GM12878 (cell line): ENCODE results near the gene PLXDC1. TPM values are rescaled to one million over a fixed set of nuclear protein-coding genes. Genes with fewer than 3 reads are reported as not detected.
A peak's percentile ranks its signal among the peaks of the same experiment; 100 is the strongest.

Experiments
- ATAC-seq: fragments of 200-7000 bp; cut with Tn5 transposase; 3 replicates; pipeline ENCODE4 v1.9.1; 2020; ENCODE audit warnings: mild to moderate bottlenecking, moderate library complexity
- BruUV-seq: library from RNA; stranded (reverse); fragments of 400-500 nt; replicated peaks from 2 replicates; lab custom pipeline; 2021; lab: Mats Ljungman, UMichigan
- CTCF ChIA-PET: fragments of 300-600 bp; sonication (Branson Sonifier 250); formaldehyde crosslinking; extraction: SDS; loops from one replicate; lab custom pipeline; 2021; ENCODE audit warnings: inconsistent platforms; lab: Yijun Ruan, JAX
- POLR2A ChIA-PET: fragments of 350-600 bp; formaldehyde crosslinking; extraction: SDS; loops from one replicate; lab custom pipeline; 2021; ENCODE audit warnings: inconsistent platforms; lab: Charles Lee
- RAD21 ChIA-PET: fragments of 300-600 bp; sonication (Branson Sonifier 250); formaldehyde crosslinking; loops from one replicate; lab custom pipeline; 2023; ENCODE audit warnings: antibody characterized with exemption; ENCODE audit not compliant: unreplicated experiment; lab: Charles Lee
- SMC1A ChIA-PET: fragments of 300-600 bp; sonication (Branson Sonifier 250); formaldehyde crosslinking; loops from one replicate; lab custom pipeline; 2023; ENCODE audit not compliant: unreplicated experiment, uncharacterized antibody; lab: Charles Lee
- DNase-seq: peaks from one replicate; pipeline ENCODE4 v3.0.0-alpha.2; 2011; ENCODE audit warnings: low read depth, low spot score
- FAIRE-seq: peaks from 3 replicates; lab custom pipeline; 2011; peaks lifted over from hg19 to GRCh38; lab: Jason Lieb, UNC
- H2AFZ ChIP-seq: 2 replicates; pipeline ENCODE4 v1.6.0; 2011; ENCODE audit warnings: low read depth, low read length, control low read depth; ENCODE audit not compliant: control insufficient read depth
- H3K27ac ChIP-seq: 2 replicates; pipeline ENCODE4 v1.5.1; 2011; ENCODE audit warnings: control low read depth; ENCODE audit not compliant: control insufficient read depth, insufficient read depth
- H3K27me3 ChIP-seq, 2 experiments: replicated peaks in 1 of 2; 2 replicates each; pipeline versions ENCODE4 v1.6.0 to v1.6.1; 2011; ENCODE audit warnings: low read length in 1 of 2; ENCODE audit not compliant: control insufficient read depth in 2 of 2, insufficient read depth in 2 of 2
- H3K36me3 ChIP-seq, 2 experiments: 2 replicates each; pipeline ENCODE4 v1.5.1; 2011; ENCODE audit warnings: low read length in 1 of 2; ENCODE audit not compliant: control insufficient read depth in 2 of 2, insufficient read depth in 2 of 2
- H3K4me1 ChIP-seq: 2 replicates; pipeline ENCODE4 v1.6.1; 2011; ENCODE audit warnings: mild to moderate bottlenecking, low read length, moderate library complexity, mixed read lengths; ENCODE audit not compliant: control insufficient read depth, insufficient read depth
- H3K4me2 ChIP-seq: 2 replicates; pipeline ENCODE4 v1.6.0; 2011; ENCODE audit warnings: control low read depth; ENCODE audit not compliant: control insufficient read depth, insufficient read depth
- H3K4me3 ChIP-seq: fragments of 200-600 bp; sonication (generic); 2 replicates; pipeline ENCODE4 v1.5.1; 2016
- H3K79me2 ChIP-seq: 2 replicates; pipeline ENCODE4 v1.6.0; 2011; ENCODE audit warnings: low read length; ENCODE audit not compliant: control insufficient read depth, insufficient read depth
- H3K9ac ChIP-seq: 2 replicates; pipeline ENCODE4 v1.8.0; 2011; ENCODE audit warnings: low read length, control low read depth, mixed read lengths; ENCODE audit not compliant: control insufficient read depth, insufficient read depth
- H3K9me3 ChIP-seq: replicated peaks from 3 replicates; pipeline ENCODE4 v1.5.1; 2011; ENCODE audit warnings: mild to moderate bottlenecking, low read length; ENCODE audit not compliant: control insufficient read depth, insufficient read depth
- H4K20me1 ChIP-seq: 2 replicates; pipeline ENCODE4 v1.6.0; 2011; ENCODE audit not compliant: control insufficient read depth, insufficient read depth
- BCL3 ChIP-seq: IDR thresholded peaks from 2 replicates; pipeline ENCODE4 v1.6.1; 2011; ENCODE audit warnings: borderline replicate concordance, low read depth, mild to moderate bottlenecking, moderate library complexity, low read length; ENCODE audit not compliant: insufficient read depth, poor library complexity, severe bottlenecking
- BMI1 ChIP-seq: fragments of 450-650 bp; IDR thresholded peaks from 2 replicates; pipeline ENCODE4 v1.6.1; 2016; ENCODE audit warnings: mild to moderate bottlenecking, moderate library complexity, borderline replicate concordance
- CREB1 ChIP-seq: IDR thresholded peaks from 2 replicates; pipeline ENCODE4 v1.6.1; 2012; ENCODE audit warnings: low read depth, mild to moderate bottlenecking, inconsistent platforms
- EED ChIP-seq: sonication (generic); IDR thresholded peaks from 2 replicates; pipeline ENCODE4 v1.6.1; 2016; ENCODE audit warnings: antibody characterized with exemption, low read depth
- FOS ChIP-seq: IDR thresholded peaks from 3 replicates; pipeline ENCODE4 v1.6.1; 2011; ENCODE audit warnings: borderline replicate concordance; ENCODE audit not compliant: insufficient read length; ENCODE audit errors: extremely low read depth
- KAT2A ChIP-seq: conservative IDR thresholded peaks from 2 replicates; pipeline ENCODE4 v1.6.1; 2011; ENCODE audit warnings: low read depth, low read length; ENCODE audit not compliant: control insufficient read depth
- KLF5 ChIP-seq: fragments of 450-650 bp; IDR thresholded peaks from 2 replicates; pipeline ENCODE4 v1.6.1; 2014; ENCODE audit warnings: mild to moderate bottlenecking; ENCODE audit not compliant: partially characterized antibody
- MEF2A ChIP-seq: IDR thresholded peaks from 2 replicates; pipeline ENCODE4 v1.6.1; 2011; ENCODE audit warnings: low read depth, mild to moderate bottlenecking, low read length, moderate library complexity; ENCODE audit not compliant: insufficient read depth
- PAX5 ChIP-seq: IDR thresholded peaks from 2 replicates; pipeline ENCODE4 v1.6.1; 2011; ENCODE audit warnings: low read depth, low read length, borderline replicate concordance
- POLR2AphosphoS2 ChIP-seq: IDR thresholded peaks from 2 replicates; pipeline ENCODE4 v1.6.1; 2011; ENCODE audit warnings: low read depth, mild to moderate bottlenecking, low read length, improper control_type of control experiment, moderate library complexity
- RBBP5 ChIP-seq: fragments of 200-600 bp; sonication (generic); conservative IDR thresholded peaks from 2 replicates; pipeline ENCODE4 v1.6.1; 2016
- RFX5 ChIP-seq: IDR thresholded peaks from 2 replicates; pipeline ENCODE4 v1.6.1; 2011; ENCODE audit warnings: low read depth, low read length, improper control_type of control experiment
- SIN3A ChIP-seq: IDR thresholded peaks from 2 replicates; pipeline ENCODE4 v1.6.1; 2012; ENCODE audit warnings: low read depth, low read length, improper control_type of control experiment
- ZBTB4 ChIP-seq: fragments of 450-650 bp; formaldehyde crosslinking; IDR thresholded peaks from 2 replicates; pipeline ENCODE4 v1.4.0; 2022; ENCODE audit warnings: mild to moderate bottlenecking, moderate library complexity
- ZSCAN29 ChIP-seq: fragments of 450-650 bp; IDR thresholded peaks from 2 replicates; pipeline ENCODE4 v1.6.1; 2017; ENCODE audit warnings: mild to moderate bottlenecking, moderate library complexity
- WGBS: methylation state at CpG from one replicate; pipeline ENCODE4 v1.1.6; 2016; ENCODE audit warnings: low lambda C conversion rate; ENCODE audit not compliant: insufficient replicate concordance, insufficient coverage; ENCODE audit errors: missing lambda C conversion rate; 5-methylcytosine and 5-hydroxymethylcytosine counted together
- in situ Hi-C: fragments of 300-500 bp; cut with MboI; formaldehyde crosslinking; loops from 9 replicates; pipeline ENCODE4 v1.14.3; 2018; ENCODE audit warnings: mixed read lengths
- intact Hi-C: fragments of 100-400 bp; cut with micrococcal nuclease; formaldehyde crosslinking; loops from one replicate; pipeline ENCODE4 v1.14.2; 2022; ENCODE audit not compliant: unreplicated experiment
- polyA plus RNA-seq, 11 experiments: library from polyadenylated mRNA; depleted of rRNA in 4 of 11; unstranded in 6 of 11; stranded (reverse) in 5 of 11; fragments of >200 nt; fragmentation: Nextera tagmentation in 4 of 11; fragmentation: Illumina TruSeq in 1 of 11; extraction: Ambion mirVana in 4 of 11; extraction: Trizol in 1 of 11; gene quantifications; 1 replicate in 1 of 11; 2 replicates in 10 of 11; pipeline versions ENCODE4 v1.2.1 to v1.2.3, GENCODE V29; 2011 to 2016; ENCODE audit warnings: inconsistent platforms in 2 of 11, missing spikeins in 2 of 11, low read depth in 1 of 11
- total RNA-seq, 4 experiments: library from RNA; depleted of rRNA in 3 of 4; stranded (reverse); fragments of >200 nt in 3 of 4; fragmentation: Illumina TruSeq in 1 of 4; extraction: Trizol in 1 of 4; gene quantifications; 2 replicates each; pipeline versions ENCODE4 v1.2.1 to v1.2.3, GENCODE V29; 2013 to 2021
- TF ChIP-seq, protein P1 (sequence below): fragments of 450-650 bp; IDR thresholded peaks from 2 replicates; pipeline ENCODE4 v1.6.1; 2017; ENCODE audit warnings: mild to moderate bottlenecking, moderate library complexity

PLXDC1 gene
- total and polyA plus RNA-seq, 10 of the 15 experiments (the other 5 are each of a cell fraction or from before 2014, with no cell fraction given) = 0.03 to 0.30 (median 0.22) TPM; not detected in 7

DNA sequence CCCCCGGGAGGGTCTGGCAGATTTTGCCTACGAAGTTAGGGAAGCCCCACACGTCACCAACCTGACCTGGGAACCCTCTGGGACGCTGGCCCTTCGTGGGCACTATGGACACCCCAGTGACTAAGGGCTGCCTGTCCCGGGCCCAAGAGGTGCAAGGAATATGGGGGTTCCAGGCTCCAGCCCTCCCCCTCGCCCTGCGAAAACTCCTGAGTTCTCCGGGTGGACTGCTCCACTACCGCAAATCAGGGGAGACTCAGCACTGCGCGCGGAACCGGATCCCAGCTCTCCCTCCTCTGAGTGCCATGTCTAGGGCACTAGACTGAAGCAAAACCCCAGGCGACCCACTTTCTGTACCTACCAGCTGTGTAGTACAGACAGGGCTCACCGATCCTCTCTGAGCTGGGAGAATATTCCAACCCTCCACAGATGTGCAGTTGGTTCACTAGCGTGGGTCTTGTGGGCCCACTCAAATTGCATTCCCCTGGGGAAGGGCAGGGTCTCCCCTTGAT is 14.5 kb upstream of the PLXDC1 start, which contains the start of gene ARL5C:
Gene ARL5C (minus strand): TSS at position 321 of the 509 bp plus-strand sequence. CDS start 401 bp downstream, outside the sequence.
- in situ Hi-C loops (no loop called here), intact Hi-C loops (no loop called here)
- H3K4me2 ChIP-seq = peak within 1 kb of the TSS; percentile 100
- POLR2A ChIA-PET = interaction anchor here (1.2 kb wide), 1 partner anchor 13 kb away, joined by 9 read pairs; no protein-coding TSS in a partner anchor
- peak within 1 kb of the TSS; percentile 71 for H3K4me3 ChIP-seq
- no peaks in the 10 kb centered on the region for H3K36me3 ChIP-seq
- peaks cover 0 to 2% of the 10 kb centered on the region in 2 experiments; a peak in 2 of 4 replicates for H3K27me3 ChIP-seq
- no peak for DNase-seq
- H3K9ac ChIP-seq = peak within 1 kb of the TSS; percentile 70
- H2AFZ ChIP-seq = peak within 1 kb of the TSS; percentile 99
- WGBS = 16% methylated on average over 17 of the region's 17 CpGs
- H3K4me1 ChIP-seq = peaks cover 9% of the 10 kb centered on the region
- CTCF ChIA-PET = interaction anchor here (1.1 to 5.0 kb wide), 16 partner anchors 9 to 342 kb away, joined by 3 to 128 read pairs (median 12); partner anchors contain the start of gene PLXDC1
- H3K79me2 ChIP-seq = no peaks in the 10 kb centered on the region
- no peaks in the 10 kb centered on the region for H3K9me3 ChIP-seq
- no TSS peak for BruUV-seq
- RAD21 ChIA-PET = interaction anchor here (0.9 to 2.4 kb wide), 4 partner anchors 30 to 294 kb away, joined by 3 to 23 read pairs (median 6); no protein-coding TSS in a partner anchor
- no peak within 1 kb of the TSS for H3K27ac ChIP-seq
- no peak for ATAC-seq
- FAIRE-seq = no peak
- H4K20me1 ChIP-seq = no peaks in the 10 kb centered on the region
- SMC1A ChIA-PET = interaction anchor here (0.5 to 7.6 kb wide), 6 partner anchors 8 to 499 kb away, joined by 3 to 47 read pairs (median 6); partner anchors contain the start of gene PLXDC1
- TF ChIP-seq ZBTB4 (no peak), RFX5 (no peak), CREB1 (no peak), BCL3 (no peak), POLR2AphosphoS2 (no peak), EED (no peak), FOS (no peak), KLF5 (no peak), KAT2A (no peak), PAX5 (no peak), SIN3A (no peak), ZSCAN29 (no peak), MEF2A (no peak), BMI1 (no peak), RBBP5 (no peak)
- TF ChIP-seq, protein P1, sequence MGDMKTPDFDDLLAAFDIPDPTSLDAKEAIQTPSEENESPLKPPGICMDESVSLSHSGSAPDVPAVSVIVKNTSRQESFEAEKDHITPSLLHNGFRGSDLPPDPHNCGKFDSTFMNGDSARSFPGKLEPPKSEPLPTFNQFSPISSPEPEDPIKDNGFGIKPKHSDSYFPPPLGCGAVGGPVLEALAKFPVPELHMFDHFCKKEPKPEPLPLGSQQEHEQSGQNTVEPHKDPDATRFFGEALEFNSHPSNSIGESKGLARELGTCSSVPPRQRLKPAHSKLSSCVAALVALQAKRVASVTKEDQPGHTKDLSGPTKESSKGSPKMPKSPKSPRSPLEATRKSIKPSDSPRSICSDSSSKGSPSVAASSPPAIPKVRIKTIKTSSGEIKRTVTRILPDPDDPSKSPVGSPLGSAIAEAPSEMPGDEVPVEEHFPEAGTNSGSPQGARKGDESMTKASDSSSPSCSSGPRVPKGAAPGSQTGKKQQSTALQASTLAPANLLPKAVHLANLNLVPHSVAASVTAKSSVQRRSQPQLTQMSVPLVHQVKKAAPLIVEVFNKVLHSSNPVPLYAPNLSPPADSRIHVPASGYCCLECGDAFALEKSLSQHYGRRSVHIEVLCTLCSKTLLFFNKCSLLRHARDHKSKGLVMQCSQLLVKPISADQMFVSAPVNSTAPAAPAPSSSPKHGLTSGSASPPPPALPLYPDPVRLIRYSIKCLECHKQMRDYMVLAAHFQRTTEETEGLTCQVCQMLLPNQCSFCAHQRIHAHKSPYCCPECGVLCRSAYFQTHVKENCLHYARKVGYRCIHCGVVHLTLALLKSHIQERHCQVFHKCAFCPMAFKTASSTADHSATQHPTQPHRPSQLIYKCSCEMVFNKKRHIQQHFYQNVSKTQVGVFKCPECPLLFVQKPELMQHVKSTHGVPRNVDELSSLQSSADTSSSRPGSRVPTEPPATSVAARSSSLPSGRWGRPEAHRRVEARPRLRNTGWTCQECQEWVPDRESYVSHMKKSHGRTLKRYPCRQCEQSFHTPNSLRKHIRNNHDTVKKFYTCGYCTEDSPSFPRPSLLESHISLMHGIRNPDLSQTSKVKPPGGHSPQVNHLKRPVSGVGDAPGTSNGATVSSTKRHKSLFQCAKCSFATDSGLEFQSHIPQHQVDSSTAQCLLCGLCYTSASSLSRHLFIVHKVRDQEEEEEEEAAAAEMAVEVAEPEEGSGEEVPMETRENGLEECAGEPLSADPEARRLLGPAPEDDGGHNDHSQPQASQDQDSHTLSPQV = no peak
